Skeletal muscle satellite cell (primary cell): ENCODE results near the gene MUC4. TPM values are rescaled to one million over a fixed set of nuclear protein-coding genes. Genes with fewer than 3 reads are reported as not detected.
A peak's percentile ranks its signal among the peaks of the same experiment; 100 is the strongest.

ENCODE experiments used
- H3K27me3 ChIP-seq: 2 replicates; pipeline ENCODE4 v1.7.0; 2013; ENCODE audit warnings: low read length; ENCODE audit not compliant: control insufficient read depth, insufficient read depth
- H3K36me3 ChIP-seq: 2 replicates; pipeline ENCODE4 v1.7.0; 2013; ENCODE audit warnings: mild to moderate bottlenecking, control low read depth, low read length; ENCODE audit not compliant: insufficient read depth
- H3K4me1 ChIP-seq: 2 replicates; pipeline ENCODE4 v1.7.0; 2013; ENCODE audit warnings: low read length; ENCODE audit not compliant: control insufficient read depth, insufficient read depth
- H3K4me2 ChIP-seq: 2 replicates; pipeline ENCODE4 v1.7.0; 2013; ENCODE audit warnings: mild to moderate bottlenecking, low read length
- H3K4me3 ChIP-seq: 2 replicates; pipeline ENCODE4 v1.7.0; 2013; ENCODE audit warnings: low read length
- H3K9ac ChIP-seq: 2 replicates; pipeline ENCODE4 v1.7.0; 2013; ENCODE audit warnings: mild to moderate bottlenecking, low read depth, low read length, moderate library complexity
- H3K9me3 ChIP-seq: replicated peaks from 2 replicates; pipeline ENCODE4 v1.7.0; 2013; ENCODE audit warnings: mild to moderate bottlenecking, control low read depth, low read length
- total RNA-seq: library from RNA; depleted of rRNA; stranded (reverse); fragments of >200 nt; gene quantifications from 2 replicates; pipeline ENCODE4 v1.2.3, GENCODE V29; 2012; rRNA removed

The MUC4 gene, protein sequence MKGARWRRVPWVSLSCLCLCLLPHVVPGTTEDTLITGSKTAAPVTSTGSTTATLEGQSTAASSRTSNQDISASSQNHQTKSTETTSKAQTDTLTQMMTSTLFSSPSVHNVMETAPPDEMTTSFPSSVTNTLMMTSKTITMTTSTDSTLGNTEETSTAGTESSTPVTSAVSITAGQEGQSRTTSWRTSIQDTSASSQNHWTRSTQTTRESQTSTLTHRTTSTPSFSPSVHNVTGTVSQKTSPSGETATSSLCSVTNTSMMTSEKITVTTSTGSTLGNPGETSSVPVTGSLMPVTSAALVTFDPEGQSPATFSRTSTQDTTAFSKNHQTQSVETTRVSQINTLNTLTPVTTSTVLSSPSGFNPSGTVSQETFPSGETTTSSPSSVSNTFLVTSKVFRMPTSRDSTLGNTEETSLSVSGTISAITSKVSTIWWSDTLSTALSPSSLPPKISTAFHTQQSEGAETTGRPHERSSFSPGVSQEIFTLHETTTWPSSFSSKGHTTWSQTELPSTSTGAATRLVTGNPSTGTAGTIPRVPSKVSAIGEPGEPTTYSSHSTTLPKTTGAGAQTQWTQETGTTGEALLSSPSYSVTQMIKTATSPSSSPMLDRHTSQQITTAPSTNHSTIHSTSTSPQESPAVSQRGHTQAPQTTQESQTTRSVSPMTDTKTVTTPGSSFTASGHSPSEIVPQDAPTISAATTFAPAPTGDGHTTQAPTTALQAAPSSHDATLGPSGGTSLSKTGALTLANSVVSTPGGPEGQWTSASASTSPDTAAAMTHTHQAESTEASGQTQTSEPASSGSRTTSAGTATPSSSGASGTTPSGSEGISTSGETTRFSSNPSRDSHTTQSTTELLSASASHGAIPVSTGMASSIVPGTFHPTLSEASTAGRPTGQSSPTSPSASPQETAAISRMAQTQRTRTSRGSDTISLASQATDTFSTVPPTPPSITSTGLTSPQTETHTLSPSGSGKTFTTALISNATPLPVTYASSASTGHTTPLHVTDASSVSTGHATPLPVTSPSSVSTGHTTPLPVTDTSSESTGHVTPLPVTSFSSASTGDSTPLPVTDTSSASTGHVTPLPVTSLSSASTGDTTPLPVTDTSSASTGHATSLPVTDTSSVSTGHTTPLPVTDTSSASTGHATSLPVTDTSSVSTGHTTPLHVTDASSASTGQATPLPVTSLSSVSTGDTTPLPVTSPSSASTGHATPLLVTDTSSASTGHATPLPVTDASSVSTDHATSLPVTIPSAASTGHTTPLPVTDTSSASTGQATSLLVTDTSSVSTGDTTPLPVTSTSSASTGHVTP (N-terminal part only)
- not detected in 2 replicates for total RNA-seq

DNA sequence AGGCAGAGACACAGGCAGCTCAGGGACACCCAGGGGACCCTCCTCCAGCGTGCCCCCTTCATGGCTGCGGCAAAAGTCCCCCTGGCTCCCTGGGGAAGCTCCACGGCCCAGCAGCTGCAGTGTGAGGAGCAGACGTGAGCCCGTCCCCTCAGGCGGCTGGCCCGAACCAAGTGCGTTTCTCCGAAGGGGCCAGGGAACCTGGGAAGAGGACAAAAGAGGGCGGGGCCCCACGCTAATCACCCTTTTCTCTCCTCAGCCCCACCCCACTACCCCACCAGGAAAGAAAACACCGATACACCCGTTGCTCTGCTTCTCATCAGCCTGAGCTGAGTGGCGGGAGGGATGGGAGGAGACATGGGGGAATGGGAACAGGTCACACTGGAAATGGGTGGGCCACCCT is at the start of gene MUC4:
TSS of gene MUC4 (minus strand) at position 174 of the 400 bp plus-strand sequence. CDS start at position 62, 112 bp downstream.
- no peak within 1 kb of the TSS for H3K4me3 ChIP-seq
- no peak within 1 kb of the TSS for H3K9ac ChIP-seq
- H3K27me3 ChIP-seq: peaks cover 49% of the 10 kb centered on the region
- H3K4me2 ChIP-seq: no peak within 1 kb of the TSS
- H3K4me1 ChIP-seq: peaks cover 5% of the 10 kb centered on the region
- H3K36me3 ChIP-seq: no peaks in the 10 kb centered on the region
- no peaks in the 10 kb centered on the region for H3K9me3 ChIP-seq

DNA sequence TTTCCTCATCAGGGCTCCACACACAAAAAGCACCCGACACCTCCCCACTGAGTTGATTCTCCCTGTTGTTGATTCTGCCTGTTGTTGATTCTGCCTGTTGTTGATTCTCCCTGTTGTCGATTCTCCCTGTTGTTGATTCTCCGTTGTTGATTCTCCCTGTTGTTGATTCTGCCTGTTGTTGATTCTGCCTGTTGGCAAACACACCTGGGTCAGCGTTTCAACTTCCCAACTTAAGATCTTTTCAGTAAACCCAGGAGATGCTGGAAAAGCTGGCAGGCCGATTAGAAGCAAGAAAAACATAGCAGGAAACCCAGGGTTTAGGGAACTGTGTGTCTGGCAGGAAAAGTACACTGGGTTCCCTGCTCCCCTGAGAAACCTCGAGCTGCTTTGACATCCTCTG is 48.7 kb upstream of the MUC4 start:
- no peaks in the 10 kb centered on the region for H3K27me3 ChIP-seq
- H3K4me3 ChIP-seq: no peak overlapping the region
- peaks cover 3% of the 10 kb centered on the region for H3K36me3 ChIP-seq
- H3K9me3 ChIP-seq: no peaks in the 10 kb centered on the region
- H3K4me2 ChIP-seq: no peak overlapping the region
- H3K4me1 ChIP-seq: peaks cover 10% of the 10 kb centered on the region
- no peak overlapping the region for H3K9ac ChIP-seq

DNA sequence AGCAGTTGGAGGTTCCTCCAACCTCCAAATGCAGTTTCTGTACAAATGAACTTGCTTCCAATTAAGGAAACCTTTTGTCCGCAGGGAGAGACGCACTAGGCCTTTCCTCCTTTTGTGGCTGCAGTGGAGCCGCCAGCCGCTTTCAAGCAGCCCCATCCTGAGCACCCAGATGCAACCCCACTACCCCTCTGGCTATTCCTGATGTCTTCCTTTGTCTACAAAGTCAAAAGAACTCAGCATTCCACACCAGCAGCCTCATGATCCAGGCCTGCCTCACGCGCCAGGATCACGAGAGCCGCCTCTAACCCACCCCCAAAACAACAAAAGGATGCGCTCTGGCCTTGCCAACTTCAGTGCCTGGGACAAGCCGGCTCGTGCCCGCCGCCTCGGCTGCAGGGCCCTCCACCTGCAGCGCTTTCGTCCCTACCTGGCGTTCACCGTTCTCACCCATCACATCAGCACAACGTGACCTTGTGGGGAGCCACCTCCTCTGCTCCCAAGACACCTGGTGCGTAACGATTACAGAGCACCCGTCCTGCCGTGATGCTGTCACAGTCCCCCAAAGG is 48.2 kb upstream of the MUC4 start:
- Histone ChIP-seq H3K4me1 (peaks cover 10% of the 10 kb centered on the region), H3K4me3 (no peak overlapping the region), H3K4me2 (peak overlapping the region; percentile 38), H3K36me3 (peaks cover 3% of the 10 kb centered on the region), H3K9ac (no peak overlapping the region), H3K9me3 (no peaks in the 10 kb centered on the region), H3K27me3 (no peaks in the 10 kb centered on the region)

DNA sequence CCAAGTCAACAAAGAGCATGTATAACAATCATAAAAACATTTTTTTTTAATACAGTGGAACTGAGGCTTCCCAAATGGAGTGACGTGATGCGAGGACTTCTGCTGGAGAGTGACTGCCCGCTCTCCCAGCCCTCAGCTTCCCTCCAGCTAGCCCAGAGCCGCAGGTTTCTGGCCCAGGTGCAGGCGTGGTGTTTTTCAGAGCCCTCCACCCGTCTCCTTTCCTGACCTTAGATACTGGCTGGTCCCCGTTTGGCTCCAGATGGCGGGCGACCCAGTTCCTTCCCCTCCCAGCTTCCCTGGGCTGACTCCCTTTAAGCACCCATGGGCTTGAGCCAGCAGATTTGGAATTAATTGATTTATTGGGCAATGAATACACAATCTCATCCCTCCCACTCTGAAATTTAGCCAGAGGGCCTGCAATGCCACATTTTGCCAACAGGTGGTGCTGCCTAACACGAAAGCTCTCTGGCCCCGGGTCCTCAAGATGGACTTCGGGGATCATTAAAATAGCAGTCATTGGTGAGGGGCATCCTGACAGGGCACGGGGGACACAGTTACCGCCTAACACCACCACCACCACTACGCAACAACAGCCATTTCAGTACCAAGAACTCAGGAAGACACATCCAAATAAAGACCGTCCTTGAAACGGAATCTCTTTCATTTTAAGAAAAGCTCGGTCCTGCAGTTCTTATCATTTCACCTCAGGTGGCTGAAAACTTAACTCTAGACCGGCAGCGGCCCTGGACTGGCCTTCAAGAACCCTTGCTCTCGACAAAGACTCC is 47.5 kb upstream of the MUC4 start:
- H3K36me3 ChIP-seq: peaks cover 3% of the 10 kb centered on the region
- no peaks in the 10 kb centered on the region for H3K27me3 ChIP-seq
- no peak overlapping the region for H3K9ac ChIP-seq
- H3K4me2 ChIP-seq: peak overlapping the region; percentile 38
- no peak overlapping the region for H3K4me3 ChIP-seq
- H3K4me1 ChIP-seq: peaks cover 10% of the 10 kb centered on the region
- H3K9me3 ChIP-seq: no peaks in the 10 kb centered on the region

DNA sequence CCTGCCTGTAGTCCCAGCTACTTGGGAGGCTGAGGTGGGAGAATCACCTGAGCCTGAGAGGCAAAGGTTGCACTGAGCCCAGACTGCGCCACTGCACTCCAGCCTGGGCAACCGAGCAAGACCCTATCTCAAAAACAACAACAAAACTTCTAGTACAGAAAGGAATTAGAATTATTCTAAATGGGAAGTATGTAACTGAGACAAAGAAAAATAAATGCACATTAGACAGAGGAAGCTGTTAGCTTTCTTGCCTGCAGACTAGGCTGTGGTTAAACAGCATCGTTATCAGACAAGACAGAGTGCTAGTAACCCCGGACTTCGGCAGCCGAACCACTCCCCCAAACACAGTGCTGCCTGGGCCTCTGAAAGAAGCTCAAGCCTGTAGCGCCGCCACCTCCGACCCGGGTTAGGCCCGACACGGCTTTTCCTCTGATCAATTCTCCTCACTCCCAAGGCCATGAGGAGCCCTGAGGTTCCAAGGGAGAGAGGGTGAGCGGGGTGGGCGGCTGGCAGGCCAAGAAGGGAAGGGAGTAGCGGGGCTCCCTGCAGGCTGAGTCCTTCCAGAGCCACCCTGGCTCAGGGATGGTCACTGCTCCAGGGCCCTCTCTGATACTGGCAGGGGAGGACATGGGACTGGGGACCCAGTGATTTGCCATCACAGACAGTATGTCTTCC is 44.8 kb upstream of the MUC4 start:
- no peaks in the 10 kb centered on the region for H3K9me3 ChIP-seq
- peaks cover 2% of the 10 kb centered on the region for H3K4me1 ChIP-seq
- no peak overlapping the region for H3K4me2 ChIP-seq
- no peak overlapping the region for H3K9ac ChIP-seq
- H3K36me3 ChIP-seq: no peaks in the 10 kb centered on the region
- H3K27me3 ChIP-seq: no peaks in the 10 kb centered on the region
- H3K4me3 ChIP-seq: no peak overlapping the region

DNA sequence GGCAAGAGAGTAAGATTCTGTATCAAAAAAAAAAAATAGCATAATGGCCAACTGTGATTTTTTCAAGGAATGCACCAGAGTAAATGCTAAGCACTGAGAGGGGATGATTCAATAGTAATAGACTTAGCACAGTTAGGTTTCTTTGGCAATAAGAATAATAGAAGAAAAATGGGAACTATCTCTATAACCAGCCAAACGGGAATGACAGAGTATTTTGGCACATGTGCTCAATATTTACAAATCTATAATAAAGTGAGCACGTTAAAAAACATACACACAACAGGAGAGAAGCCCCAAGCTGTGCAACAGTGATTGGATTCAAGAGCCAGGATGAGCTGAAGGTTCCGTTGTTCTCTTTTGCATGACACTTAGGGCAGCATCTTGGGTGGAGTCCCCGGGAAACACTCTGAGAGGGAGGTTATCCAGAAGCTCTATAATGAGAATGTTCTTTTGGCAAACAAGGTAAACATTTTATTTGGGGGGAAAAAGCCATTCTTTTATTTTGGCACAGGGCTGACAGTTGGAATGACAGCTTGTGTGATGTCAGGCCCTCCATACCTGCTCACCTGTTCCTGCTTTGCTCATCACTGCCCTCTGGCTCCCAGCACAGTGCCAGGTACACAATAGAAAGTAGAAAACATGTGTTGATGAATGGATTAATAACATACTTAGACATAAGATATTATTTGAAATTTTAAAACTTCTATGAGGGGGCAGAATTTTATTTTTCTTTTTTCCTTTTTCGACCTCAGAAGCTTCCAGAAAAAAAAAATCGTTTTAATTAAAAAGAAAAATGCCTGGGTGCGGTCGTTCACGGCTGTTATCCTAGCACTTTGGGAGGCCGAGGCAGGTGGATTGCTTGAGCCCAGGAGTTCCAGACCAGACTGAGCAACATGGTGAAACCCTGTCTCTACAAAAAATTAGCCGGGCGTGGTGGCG is 44.0 kb upstream of the MUC4 start:
- Histone ChIP-seq H3K4me1 (peaks cover 2% of the 10 kb centered on the region), H3K4me3 (no peak overlapping the region), H3K27me3 (no peaks in the 10 kb centered on the region), H3K9ac (no peak overlapping the region), H3K4me2 (no peak overlapping the region), H3K9me3 (no peaks in the 10 kb centered on the region), H3K36me3 (no peaks in the 10 kb centered on the region)

DNA sequence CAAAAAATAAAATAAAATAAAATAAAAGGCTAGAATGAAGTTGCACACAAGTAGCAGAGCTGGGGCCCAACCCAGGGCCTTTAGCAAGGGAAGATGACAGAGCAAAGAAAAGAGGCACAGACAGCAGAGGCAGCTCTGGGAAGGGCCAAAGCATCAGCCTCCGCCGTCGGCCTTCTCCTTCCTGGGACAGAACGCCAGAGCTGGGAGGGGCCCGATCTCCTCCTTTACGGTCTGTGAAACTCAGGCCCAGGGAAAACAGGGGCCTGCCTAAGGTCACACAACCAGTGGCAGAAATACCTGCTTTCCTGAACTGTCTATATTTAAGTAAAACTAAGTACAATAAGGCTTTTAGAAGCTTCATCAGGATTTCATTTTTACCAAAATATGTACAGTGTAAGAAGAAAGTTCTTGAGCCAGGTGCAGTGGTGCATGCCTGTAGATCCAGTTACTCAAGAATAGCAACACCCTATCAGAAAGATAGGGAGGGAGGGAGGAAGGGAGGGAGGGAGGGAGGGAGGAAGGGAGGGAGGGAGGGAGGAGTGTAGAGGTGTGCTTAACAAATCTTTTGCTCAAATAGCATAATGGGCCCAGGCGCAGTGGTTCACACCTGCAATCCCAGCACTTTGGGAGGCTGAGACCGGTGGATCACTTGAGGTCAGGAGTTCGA is 43.0 kb upstream of the MUC4 start:
- Histone ChIP-seq H3K4me2 (no peak overlapping the region), H3K9ac (no peak overlapping the region), H3K9me3 (no peaks in the 10 kb centered on the region), H3K4me3 (no peak overlapping the region), H3K27me3 (no peaks in the 10 kb centered on the region), H3K36me3 (no peaks in the 10 kb centered on the region), H3K4me1 (peaks cover 2% of the 10 kb centered on the region)

DNA sequence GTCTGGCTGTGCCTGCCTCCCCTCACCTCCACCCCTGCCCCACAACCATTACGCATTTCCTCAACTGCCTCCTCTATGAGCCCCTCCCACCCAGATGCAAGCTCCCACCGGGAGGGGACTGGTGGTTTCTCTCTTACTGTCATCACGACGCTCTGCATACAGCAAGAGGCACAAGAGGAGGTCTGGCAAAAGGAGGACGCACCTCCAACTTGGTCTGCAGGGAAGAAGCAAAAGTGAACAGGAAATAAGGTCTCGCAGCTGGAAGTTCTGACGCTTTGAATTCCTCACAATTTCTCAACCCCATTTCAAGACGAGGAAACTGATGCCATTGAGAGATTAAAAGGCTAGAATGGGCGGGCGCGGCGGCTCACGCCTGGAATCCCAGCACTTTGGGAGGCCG is 42.3 kb upstream of the MUC4 start:
- Histone ChIP-seq H3K9ac (no peak overlapping the region), H3K4me3 (no peak overlapping the region)

DNA sequence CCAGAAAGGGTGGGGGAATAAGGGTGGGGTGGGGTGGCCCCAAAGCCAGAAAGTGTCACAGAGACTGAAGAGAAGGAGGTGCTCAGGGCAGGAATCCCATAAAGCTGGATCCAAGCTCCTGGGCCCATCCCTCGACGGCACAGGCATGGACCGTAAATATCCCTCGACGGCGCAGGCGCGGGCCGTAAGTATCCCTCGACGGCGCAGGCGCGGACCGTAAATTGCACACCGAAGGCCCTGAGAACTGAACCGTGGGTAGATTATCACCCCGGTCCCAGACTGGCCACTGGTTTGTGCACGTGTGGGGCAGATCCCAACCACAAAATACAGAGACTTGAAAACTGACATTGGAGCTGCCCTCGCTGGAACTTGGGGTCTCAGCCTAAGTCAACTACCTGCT is 41.3 kb upstream of the MUC4 start:
- Histone ChIP-seq H3K9ac (no peak overlapping the region), H3K4me2 (no peak overlapping the region), H3K4me3 (no peak overlapping the region), H3K27me3 (no peaks in the 10 kb centered on the region), H3K4me1 (no peaks in the 10 kb centered on the region), H3K9me3 (no peaks in the 10 kb centered on the region), H3K36me3 (no peaks in the 10 kb centered on the region)

More for the DNA sequence above, 42.3 kb upstream of the MUC4 start:
- H3K27me3 ChIP-seq: no peaks in the 10 kb centered on the region
- no peaks in the 10 kb centered on the region for H3K9me3 ChIP-seq
- no peaks in the 10 kb centered on the region for H3K36me3 ChIP-seq
- H3K4me1 ChIP-seq: no peaks in the 10 kb centered on the region
- no peak overlapping the region for H3K4me2 ChIP-seq
